NCI-H2107 (cell line): ENCODE measurements around the gene DCHS1.

Experiments used
- DNase-seq: peaks from one replicate; lab custom pipeline; 2025; lab: John Stamatoyannopoulos, UW

Gene DCHS1

GRCh38 chr11:6670202-6670830, 14.7 kb upstream of the DCHS1 start:
- no peak for DNase-seq

DNA sequence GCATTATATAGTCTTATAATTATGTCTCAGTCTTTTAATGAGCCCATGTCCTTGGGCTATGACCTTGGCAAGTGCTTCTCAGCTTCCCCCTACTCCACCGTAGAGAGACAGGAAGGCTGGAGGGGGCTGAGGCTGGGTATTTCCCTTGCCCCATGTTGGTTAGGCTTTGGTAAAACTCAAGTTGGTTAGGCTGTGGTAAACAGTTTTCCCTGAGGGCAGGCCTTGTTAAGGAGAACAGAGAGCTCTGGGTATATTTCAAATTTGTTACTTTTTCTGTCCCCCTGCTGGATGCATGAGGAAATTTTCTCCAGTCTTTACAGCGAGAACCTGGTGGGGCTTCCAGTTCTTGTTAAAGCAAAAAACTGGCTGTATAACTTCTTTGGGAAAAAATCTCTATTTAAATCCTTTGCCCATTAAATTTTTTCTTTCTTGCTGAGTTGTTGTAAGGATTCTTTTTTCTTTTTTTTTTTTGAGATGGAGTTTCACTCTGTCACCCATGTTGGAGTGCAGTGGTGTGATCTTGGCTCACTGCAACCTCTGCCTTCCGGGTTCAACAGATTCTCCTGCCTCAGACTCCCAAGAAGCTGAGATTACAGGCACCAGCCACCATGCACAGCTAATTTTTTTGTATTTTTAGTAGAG, 12.2 kb upstream of the DCHS1 start:
- no peak for DNase-seq

DNA sequence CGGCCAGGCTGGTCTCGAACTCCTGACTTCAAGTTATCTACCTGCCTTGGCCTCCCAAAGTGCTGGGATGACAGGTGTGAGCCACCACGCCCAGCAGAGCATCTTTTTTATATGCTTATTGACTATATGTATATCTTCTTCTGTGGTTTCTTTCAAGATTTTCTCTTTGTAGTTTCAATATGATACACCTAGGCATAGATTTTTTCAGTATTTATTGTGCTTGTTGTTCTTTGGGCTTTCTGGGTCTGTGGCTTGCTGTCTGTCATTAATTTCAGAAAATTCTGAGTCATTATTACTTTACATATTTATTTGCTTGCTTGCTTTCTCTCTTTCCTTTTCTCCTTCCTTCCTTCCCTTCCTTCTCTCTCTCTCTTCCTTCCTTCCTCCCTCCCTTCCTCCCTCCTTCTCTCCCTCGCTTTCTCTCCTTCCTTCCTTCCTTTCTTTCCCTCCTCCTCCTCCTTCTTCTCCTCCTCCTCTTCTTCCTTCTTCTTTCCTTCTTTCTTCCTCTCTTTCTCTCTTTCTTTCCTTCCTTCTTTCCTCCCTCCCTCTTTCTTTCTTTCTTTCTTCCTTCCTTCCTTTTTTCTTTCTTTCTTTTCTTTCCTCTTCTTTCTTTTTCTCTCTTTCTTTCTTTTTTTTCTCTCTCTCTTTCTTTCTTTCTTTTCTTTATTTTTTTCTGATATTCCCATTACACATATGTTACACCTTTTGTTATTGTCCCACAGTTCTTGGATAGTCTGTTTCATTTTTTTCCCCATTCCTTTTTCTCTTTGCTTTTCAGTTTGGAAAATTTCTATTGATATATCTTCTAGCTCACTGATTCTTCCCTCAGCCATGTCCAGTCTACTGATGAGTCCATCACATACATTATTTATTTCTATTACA, 10.9 kb upstream of the DCHS1 start:
- no peak for DNase-seq

GRCh38 chr11:6664551-6664950, 8.9 kb upstream of the DCHS1 start:
- no peak for DNase-seq

- DNase-seq = no peak
Observed at GRCh38 chr11:6663794-6664469, 8.3 kb upstream of the DCHS1 start.

GRCh38 chr11:6660712-6661111, 5.1 kb upstream of the DCHS1 start:
- no peak for DNase-seq

- DNase-seq = no peak
Observed at GRCh38 chr11:6658647-6659046, 3.0 kb upstream of the DCHS1 start.

- no peak for DNase-seq
Observed at GRCh38 chr11:6657346-6657745, 1.7 kb upstream of the DCHS1 start.

DNA sequence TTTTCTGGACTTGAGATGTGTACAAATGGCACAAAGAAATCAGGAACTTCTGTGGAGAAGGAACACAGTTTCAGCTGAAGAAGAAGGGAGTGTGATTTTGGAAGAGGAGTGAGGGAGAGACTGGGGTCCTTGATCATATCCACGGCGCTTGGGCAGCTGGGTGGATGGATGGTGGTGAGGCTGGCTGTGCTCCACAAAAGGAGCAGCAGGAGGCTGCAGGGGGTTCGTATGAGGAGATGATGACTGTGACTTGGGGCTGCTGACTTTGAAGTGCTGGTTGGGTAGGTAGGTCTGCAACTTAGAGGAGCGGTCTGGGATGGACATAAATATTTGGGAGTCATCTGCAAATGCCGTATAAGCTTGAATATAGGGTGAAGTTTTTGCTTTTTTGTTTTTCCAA, 1.3 kb upstream of the DCHS1 start:
- DNase-seq = no peak

DNA sequence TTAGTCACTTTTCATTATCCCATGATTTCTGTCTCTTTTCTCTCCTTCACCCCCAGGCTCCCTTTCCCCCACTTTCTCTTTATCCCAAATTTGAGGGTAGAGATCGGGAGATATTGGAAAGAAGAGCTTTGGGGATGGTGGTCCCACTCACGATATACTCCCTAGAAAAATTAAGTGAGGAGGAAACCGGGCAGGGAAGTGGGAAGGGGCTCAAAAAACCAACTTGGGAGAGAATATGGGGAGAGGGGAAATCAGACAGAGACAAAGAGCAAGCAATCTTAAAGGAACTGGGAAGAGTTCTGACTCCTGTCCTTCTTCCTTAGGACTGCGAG, 941 bp upstream of the DCHS1 start:
- DNase-seq = no peak

DNA sequence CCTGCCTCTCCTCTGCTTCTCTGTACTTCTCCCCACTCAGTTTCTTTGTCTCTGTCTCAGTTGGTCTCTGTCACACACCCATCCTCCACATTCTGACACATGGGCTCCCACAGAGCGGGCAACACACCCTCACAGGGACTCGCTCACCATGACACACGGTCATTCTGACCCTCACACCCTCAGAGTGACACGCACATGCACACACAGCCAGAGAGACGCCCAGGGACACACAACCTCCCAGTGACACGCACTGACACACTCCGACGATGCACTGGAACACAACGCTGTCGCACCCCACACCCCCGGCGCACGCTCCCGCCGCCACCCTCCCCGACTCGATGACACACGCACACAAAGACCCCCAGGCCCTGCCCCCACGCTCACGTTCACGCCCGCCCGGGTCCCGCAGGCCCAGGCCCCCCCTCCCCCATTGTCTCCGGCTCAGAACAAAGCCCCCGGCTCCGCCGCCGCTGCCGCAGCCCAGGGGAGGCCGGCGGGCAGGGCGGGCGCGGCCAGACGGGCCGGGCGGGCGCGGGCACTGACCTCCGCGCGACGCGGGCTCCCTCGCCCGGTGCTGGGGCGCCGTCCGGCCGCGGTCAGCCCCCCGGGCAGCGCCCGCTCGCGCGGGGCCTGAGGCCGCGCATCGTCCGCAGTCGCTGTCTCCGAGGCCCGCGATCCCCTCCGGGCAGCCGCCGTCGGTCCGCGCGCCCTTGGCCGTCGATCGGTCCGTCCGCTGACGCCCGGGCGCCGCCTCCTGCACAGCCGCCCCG, 404 bp downstream of the DCHS1 start:
- DNase-seq = no peak

- DNase-seq = no peak
Observed at GRCh38 chr11:6654281-6655019, 1.2 kb downstream of the DCHS1 start.

DNA sequence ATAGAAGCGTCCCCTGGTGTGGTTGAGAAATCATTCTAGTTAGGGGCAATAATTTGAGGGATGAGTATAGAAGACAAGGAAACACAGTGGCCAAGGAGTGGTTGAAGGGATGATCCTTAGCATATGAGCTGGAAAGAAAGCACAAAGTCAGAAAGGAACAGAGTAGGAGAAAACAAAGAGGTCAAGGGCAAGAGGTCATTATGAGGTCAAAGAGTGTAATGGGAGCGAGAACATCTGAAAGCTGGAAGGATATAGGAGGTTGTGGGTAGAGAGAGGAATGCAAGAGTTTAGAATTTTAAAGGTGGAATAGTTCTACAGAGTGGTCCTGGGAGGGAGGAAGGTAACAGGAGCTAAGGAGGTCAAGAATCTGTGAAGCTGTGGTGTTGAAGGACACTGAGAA, 2.0 kb downstream of the DCHS1 start:
- no peak for DNase-seq

DNA sequence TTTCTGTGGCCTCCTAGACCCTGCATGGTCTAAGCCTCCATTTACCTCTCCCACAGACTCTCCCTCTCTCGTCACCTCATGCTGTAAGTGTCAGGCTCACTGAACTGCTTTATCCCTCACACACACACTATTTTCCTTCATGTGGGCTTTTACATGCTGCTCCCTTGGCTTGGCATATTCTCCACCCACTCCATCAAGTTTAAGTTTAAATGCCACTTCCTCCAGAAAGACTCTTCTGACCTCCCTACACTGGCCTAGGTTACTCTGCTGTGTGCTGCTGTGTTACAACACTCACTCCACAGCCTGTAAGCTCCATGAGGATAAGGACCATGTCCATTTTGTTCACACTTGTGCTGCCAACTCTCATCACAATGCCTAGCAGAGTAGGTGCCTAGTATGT, 2.5 kb downstream of the DCHS1 start:
- no peak for DNase-seq

DNA sequence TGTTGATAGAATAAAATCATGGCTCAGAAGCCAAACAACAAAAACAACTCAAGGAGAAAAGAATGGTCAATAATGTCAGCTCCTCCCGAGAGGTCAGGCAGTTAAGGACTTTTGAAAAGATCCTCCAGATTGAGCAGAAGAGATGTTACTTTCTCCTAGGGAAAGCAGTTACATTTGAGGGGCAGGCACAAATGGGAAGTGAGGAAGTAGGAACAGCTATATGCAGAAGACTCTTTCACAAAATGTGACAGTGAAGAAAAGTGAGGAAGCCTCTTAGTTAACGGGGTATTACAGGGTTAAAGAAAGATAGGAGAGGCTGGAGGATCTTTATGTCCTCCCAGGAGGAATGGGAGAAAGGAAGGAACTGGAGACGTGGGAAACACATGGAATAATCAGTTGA, 3.4 kb downstream of the DCHS1 start:
- no peak for DNase-seq

- no peak for DNase-seq
Observed at GRCh38 chr11:6650980-6651379, 4.6 kb downstream of the DCHS1 start.

DNA sequence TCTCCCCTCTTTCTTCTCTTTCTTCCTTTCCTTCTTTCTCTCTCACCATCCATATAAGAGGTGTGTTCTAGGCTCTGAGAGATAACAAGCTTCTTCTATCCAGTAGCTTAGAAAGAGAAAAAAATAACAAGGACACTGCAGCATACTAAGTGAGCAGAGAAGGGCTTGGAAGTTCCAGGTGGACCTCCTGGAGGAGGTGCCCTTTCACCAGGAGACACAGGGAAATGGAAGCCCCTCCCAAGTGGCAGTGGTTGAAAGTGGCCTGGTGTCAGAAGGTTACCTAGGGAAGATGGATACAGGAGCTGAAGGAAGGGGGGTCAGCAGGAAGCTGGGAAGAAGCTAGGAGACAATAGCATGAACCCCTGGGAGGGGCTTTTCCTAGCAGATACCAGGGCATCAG, 5.5 kb downstream of the DCHS1 start:
- no peak for DNase-seq

DNA sequence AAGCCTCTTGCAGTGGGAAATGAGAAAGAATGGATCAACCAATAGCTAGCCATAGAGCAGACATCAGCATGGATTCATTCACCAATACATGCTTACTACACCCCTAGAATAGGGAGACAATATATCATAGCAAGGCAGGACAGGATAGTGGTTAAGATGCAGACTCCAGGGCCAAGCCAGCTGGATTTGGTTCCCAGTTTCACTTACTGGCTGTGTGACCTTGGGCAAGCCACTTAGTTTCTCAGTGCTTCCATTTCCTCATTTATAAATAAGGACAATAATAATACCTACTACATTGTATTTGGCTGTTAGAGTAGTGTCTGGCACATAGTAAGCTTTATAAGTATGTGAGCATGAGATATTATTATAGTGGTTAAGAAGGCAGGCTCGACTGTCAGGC, 7.1 kb downstream of the DCHS1 start:
- no peak for DNase-seq

- no peak for DNase-seq
Observed at GRCh38 chr11:6647836-6648235, 7.8 kb downstream of the DCHS1 start.

DNA sequence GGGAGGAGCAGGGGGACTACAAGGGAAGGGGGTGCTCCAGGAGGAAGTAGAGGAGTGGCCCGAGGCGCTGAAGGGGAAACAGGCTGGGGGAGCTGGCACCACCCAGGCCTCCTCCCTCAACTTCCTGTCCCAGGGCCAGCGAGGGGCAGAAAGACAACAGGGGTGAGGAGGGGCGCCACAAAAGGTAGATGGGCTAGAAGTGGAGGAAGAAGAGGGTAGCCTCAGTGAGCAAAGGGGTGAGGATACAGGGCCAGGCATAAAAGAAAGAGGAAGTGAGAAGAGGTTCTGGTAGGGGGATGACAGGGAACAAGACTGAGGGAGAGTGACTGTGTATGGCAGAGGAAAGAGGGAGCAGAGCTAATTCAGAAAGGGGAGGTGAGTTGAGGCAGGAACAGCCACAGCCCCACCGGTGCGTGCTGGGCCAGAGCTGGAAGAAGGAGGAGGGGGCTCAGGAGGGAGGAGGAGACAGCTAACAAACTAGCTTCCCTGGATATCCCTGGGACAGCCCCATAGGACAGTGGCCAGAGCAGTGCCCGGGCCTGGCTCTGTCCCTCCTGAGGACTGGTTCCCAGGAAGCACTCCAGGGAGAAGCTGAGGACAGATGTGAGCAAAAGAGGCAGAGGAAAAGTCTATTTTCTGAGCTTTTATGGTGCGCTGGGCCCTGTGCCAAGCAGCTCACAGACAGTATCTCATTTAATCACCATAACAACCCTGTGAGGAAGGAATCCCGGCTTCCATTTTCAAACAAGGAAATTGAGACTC, 8.5 kb downstream of the DCHS1 start:
- DNase-seq = no peak

DNA sequence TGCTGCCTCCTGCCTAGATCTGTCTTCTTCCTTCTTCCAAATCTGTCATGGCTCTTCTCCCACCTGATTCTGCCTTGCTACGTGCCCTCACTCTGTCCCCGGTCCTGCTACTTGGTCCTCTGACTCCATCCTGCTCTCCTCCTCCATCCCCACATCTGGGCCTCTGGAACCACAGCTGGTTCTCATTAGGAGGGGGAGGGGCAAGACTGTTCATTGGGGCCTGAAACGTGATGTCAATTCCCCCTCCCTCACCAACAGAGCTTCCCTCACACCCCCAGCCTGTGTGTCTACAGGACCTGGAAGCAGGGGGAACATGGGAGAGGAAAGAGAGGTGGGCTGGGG, 9.1 kb downstream of the DCHS1 start:
- DNase-seq = no peak
